Choroid plexus epithelial cell (primary cell): ENCODE results near the gene RAP1B.

Experiments
- DNase-seq: peaks from one replicate; pipeline ENCODE4 v3.0.0-alpha.2; 2010; ENCODE audit warnings: low read depth
- H3K4me3 ChIP-seq: 2 replicates; pipeline ENCODE4 v1.5.1; 2011; ENCODE audit warnings: low read depth, mild to moderate bottlenecking, control low read depth, low read length, moderate library complexity
- CTCF ChIP-seq: conservative IDR thresholded peaks from 2 replicates; pipeline ENCODE4 v1.5.1; 2011; ENCODE audit warnings: low read depth, mild to moderate bottlenecking, control low read depth, inconsistent platforms, low read length, moderate library complexity

Gene RAP1B

GRCh38 chr12:68686595-68687521 lies 76.2 kb downstream of the RAP1B start, which contains the start of gene NUP107:
NUP107 (plus strand) TSS chr12:68686978; CDS start chr12:68687066, 88 bp downstream.
- peak; percentile 99 for DNase-seq
- H3K4me3 ChIP-seq, result peak within 1 kb of the TSS; percentile 79
- peak; percentile 32 for TF ChIP-seq CTCF

GRCh38 chr12:68695454-68695853 lies 84.8 kb downstream of the RAP1B start:
- DNase-seq, result no peak
- no peak overlapping the region for H3K4me3 ChIP-seq
- TF ChIP-seq CTCF, result no peak

GRCh38 chr12:68699486-68699885 lies 88.8 kb downstream of the RAP1B start:
- no peak for TF ChIP-seq CTCF
- H3K4me3 ChIP-seq, result no peak overlapping the region
- DNase-seq, result no peak
